HG03064 (cell line): Measurements from ENCODE around the gene MRPL34.
A peak's percentile ranks its signal among the peaks of the same experiment; 100 is the strongest.
"Not testable (repeated sequence)": the region's sequence is repeated elsewhere in the genome, so short reads cannot be mapped to it uniquely, and the experiment has no call there.

ENCODE experiments used
- ATAC-seq: cut with Tn5 transposase; IDR thresholded peaks from one replicate; pipeline ENCODE4 v1.9.1; 2021; ENCODE audit warnings: low read depth; ENCODE audit not compliant: unreplicated experiment

The MRPL34 gene

DNA sequence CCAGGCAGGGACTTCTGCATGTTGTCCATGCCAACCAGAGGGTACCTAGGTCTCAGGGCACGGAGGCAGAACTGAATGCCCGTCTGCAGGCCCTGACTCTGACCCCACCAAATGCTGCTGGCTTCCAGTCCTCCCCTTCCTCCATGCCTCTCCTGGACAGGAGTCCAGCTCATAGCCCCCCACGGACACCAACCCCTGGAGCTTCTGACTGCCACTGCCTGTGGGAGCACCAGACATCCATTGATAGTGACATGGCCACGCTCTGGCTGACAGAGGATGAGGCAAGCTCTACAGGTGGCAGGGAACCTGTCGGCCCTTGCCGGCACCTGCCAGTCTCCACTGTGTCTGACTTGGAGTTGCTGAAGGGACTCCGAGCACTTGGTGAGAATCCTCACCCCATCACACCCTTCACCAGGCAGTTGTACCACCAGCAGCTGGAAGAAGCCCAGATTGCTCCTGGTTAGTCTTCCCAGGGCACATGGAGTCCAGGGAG, 22.1 kb upstream of the MRPL34 start:
- ATAC-seq: no peak

DNA sequence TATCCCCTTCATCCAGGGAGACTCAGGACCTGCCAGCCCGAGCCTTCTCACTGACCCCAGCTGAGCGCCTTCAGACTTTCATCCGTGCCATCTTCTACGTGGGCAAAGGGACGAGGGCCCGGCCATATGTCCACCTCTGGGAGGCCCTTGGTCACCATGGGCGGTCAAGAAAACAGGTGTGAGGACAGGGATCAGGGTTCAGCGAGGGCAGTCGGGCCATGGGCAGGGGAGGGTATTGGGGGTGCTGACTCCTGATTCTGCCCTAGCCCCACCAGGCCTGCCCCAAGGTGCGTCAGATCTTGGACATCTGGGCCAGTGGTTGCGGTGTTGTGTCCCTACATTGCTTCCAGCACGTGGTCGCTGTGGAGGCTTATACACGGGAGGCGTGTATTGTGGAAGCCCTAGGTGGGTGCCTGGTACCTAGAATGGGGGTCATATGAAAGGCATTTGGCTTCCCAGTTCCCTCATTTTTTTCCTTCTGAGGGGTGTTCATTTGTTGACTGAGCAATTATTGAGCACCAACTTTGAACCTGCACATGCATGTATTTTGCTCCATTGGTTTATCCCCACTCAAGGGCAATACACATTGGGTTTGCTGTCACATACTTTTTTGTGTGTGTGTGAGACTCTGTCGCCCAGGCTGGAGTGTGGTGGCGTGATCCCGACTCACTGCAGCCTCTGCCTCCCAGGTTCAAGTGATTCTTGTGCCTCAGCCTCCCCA, 20.1 kb upstream of the MRPL34 start:
- ATAC-seq: no peak

DNA sequence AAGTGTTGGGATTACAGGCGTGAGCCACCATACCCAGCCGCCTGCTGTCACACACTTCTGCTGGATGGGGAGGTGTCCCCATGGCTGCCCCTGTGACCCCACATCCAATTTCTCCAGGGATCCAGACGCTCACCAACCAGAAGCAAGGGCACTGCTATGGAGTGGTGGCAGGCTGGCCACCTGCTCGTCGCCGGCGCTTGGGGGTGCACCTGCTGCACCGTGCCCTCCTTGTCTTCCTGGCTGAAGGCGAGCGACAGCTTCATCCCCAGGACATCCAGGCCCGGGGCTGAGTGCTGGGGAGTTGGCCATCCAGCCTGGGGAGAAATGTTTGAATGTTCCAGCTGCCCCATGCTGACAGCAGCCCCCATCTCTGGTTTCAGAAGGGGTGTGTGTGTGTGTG, 19.4 kb upstream of the MRPL34 start:
- ATAC-seq: no peak

DNA sequence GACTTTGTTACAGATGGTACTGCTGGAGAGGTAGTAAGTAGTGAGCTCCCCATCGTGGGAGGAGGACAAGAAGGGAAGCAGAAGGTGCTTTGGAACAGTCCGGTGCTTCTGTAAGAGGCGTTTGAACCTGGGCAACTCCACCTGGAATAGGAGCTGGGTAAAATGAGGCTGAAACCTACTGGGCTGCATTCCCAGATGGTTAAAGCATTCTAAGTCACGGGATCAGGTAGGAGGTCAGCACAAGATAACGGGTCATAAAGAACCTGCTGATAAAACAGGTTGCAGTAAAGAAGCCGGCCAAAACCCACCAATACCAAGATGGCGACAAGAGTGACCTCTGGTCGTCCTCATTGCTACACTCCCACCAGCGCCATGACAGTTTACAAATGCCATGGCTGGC, 18.9 kb upstream of the MRPL34 start:
- ATAC-seq: no peak

DNA sequence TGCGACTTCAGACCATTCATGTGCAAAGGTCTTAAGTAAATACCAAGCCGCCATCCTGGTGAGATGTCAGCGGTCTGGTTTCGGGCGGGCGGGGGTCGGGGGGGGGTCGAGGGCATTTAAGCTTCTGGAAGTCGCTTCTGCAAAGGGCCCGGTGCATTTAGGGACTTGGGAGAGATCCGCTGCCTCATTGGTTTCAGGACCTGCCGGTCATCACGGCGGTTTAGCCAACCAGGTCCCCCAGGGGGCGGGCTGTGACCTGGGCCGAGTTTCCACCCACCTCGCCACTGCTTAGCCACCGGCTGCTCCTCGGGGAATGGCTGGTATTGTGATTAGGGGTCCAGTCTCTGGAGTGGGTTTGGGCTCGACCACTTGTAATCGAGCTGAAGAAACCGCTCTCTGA, 16.2 kb upstream of the MRPL34 start:
- ATAC-seq: no peak

DNA sequence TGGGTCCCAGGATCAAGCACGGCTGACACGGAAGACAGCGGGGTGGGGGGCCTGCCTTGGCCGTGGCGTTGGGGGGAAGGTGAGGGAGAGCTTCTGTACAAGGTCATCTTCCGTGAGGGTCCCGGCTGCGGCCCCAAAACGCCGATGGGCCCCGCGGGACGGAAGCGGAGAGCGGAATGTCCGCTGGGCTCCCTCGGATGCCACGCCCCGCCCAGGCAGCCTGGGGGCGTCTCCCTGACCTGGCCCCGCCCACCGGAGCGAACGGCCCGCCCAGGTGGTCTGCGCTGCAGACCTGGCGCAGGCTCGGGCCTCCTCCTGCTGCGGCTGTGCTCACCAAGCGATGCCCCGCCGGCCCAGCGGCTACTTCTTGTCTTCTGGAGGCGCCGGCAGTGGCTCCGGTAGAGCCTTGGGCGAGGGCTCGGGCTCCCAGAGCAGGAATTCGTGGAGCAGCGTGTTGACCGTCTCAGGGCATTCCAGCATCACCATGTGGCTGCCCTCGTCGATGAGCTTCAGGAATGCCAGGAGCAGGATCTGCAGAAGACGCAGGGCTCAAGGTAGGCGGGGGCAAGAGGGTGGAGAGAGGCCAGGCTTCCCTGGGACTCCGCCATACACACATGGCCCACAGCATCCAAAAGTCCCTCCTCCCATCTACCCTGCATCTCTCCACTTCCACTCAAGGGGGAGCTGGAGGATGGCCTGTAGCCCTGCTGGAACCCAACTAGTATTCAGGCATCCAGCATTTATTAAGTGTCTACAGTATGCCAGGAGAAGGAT, 13.2 kb upstream of the MRPL34 start:
- peak; percentile 77 for ATAC-seq

DNA sequence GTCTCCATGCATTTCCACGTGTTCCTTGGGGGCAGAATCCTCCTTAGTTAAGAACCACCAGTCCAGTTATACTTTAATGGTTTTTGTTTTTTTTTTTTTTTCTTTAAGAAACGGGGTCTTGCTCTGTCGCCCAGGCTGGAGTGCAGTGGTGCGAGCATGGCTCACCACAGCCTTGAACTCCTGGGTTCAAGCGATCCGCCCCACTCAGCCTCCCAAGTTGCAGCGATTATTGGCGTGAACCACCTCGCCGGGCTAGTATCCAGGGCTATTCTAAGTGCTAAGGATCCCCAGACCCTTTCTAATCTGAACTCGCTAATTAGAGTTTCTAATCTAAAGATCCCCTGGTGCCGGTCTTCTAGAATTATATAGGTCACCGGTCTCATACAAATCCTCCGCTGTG, 12.1 kb upstream of the MRPL34 start:
- no peak for ATAC-seq

DNA sequence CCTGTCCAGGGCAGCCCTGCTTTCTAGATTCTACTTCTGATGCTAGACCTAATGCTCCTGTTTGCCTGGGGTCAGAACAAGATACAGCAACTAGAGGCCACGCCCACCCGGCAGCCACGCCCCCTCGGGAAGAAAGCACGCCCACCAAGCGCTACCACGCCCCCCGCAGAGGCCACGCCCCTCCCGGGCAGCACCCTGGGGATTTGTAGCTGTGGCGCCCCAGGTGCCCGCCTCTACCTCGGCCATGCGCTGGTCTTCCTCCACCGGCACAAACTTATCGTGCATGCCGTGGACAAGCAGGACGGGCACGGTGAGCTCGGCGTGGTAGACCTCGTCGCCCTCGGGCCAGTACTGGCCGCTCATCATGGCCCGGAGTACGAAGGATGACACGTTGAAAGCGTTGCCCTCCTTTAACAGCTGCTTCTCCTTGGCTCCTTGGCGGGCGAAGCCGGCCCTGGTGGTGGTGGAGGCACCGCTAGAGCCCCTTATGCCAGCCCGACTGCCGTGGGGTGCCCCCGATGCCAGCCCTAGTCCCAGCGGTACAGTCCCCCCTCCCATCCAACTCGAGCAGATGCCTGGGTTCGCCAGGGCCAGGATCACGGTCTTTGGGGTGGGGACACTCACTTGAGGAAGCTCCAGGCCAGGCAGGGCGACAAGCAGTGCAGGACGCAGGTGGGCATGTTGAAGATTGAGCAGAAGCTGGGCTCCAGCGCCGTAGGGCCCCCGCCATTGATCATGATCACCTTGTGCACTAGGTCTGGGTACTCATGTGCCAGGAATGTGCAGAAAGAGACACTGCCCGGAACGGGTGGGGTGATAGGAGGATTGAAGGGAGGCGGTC, 11.4 kb upstream of the MRPL34 start:
- ATAC-seq: no peak

DNA sequence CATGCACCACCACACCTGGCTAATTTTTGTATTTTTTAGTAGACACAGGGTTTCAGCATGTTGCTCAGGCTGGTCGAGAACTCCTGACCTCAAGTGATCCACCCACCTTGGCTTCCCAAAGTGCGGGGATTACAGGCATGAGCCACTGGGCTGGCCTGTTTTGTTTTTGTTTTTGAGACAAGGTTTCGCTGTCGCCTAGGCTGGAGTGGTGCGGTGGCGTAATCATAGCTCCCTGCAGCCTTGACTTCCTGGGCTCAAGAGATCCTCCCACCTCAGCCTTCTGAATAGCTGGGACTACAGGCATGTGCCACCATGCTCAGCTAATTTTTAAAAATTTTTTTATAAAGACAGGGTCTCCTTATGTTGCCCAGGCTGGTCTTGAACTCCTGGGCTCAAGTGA, 10.1 kb upstream of the MRPL34 start:
- ATAC-seq: not testable (repeated sequence)

DNA sequence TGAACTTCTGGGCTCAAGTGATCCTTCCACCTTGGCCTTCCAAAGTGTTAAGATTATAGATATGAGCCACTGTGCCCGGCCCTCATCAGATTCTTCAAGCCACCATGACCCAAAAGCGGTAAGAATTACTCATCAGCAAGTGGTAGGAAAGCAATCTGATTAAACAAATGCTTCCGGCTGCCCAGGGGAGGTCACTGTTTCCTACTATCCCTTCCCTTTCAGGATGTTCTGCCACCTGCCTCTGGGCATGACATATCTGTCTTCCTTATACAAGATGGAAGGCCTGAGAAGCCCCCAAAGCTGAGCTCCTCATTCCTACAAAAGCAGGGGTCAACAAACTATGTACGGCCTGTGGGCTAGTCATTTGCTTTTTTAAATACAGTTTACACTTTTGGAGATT, 9.4 kb upstream of the MRPL34 start:
- no peak for ATAC-seq

DNA sequence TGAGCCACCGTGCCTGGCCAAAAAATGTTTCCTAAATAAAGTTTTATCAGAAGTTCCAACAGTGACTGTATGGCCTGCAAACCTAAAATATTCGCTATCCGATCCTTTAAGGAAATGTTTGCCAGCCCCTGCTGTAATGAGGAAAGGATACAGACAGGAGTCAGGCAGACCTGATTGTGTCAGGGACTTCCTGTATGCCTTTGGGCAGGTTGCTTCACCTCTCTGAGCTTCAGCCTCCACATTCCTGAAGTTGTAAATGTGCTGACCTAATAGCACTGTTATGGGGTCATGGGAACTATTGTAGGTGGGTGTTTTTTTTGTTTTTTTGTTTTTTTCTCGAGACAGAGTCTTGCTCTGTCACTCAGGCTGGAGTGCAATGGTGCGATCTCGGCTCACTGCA, 8.7 kb upstream of the MRPL34 start:
- no peak for ATAC-seq

DNA sequence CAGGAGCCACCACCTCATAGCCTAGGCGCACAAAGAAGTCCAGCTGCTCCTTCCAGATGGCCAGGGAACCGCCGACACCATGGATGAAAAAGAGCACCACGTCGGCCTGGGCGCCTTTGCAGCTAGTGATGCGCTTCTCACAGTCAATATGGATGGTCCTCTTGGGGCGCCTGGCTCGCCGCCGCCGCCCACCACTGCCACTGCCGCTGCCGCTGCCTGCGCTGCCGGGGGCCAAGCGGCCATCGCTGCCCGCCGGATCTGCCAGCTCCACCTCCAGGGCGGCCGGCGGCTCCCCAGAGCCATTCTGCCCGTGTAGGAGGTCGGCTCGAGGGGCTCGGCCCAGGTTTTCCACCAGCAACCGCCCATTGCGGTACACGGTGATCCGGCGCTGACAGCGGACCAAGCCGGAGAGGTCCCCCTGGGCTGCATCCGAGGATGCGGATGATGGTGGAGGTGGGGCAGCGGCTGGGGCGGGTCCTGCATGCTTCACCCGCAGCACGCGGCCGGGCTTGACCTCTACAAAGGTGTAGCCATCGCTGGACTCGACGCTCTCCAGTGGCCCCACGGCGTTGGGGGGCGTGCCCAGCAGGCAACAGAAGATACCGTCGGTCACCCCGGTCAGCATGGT, 4.6 kb upstream of the MRPL34 start:
- ATAC-seq: no peak

DNA sequence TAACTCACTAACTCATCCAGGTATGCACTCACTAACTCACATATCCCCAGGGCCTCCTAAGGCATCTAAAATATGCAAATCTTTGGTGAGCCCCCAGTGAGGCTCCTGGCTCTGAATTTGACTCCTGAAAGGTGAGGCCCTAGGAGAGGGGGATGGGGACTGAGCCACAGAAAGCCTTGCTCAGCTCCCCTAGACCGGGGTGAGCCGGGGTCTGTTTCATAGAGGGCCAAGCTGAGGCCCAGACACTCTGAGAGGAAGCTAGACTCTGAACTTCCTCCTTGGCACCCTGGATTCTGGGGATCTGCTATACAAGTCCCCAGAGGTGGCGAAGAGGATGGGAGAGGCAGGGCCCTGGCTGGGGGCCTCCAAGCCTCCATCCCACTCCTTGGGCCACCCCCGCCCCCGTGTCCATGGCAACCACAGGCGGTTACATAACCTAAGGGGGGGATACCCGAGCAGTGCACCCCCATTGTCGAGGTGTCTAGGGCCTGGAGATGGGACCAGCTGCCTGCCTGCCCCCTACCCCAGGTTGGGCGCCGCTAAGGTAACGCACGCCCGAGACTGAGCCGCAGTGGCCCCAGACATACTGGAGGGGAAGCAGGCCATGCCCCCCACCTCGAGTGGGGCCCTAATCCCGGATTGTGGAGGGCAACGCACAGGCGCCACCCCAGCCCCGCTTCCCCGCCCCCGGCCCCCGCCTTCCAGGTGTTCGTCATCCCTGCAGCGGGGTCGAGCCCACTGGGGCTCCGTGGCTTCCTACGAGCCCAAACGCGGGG, 3.1 kb upstream of the MRPL34 start:
- ATAC-seq: no peak

DNA sequence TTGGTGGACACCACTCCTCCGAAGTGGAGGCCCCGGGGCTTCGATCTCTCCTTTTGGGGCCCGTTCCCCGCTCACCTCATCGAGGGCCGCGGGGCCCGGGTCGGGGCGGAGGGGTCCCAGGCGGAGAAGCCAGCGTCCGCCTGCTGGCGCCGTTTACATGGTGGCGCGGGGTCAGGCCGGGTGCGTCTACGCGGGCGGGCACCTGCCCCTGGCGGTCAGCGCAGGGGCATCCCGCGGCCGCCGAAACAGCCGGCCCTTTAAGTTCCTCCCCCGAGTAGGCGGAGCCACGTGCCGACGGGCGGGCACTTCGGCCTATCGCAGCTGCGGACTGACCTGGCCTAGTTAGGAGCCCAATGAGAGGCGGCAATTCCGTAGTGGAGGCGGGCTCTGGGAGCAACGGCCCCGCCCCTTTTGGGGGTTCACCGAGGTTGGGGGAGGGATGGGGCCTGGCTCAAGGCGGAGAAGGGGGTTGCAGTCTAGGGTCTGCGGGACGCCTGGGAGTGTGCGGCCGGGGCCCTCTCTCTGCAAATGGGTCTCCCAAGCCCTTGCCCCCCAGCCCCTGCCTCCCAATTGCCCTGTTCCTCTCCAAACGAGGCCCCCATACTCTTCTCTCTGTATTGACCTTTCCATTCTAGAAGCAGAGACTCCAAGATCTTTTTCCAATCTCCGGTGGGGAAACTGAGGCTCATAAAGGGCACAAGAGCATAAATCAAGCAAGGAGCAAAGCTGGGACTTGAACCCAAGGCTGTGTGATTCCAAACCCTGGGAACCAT, 2.3 kb upstream of the MRPL34 start, which contains the start of gene ABHD8:
Gene ABHD8 (minus strand): TSS at position 259 of the 773 bp plus-strand sequence. CDS start 1,809 bp downstream, outside the sequence.
- no peak for ATAC-seq

DNA sequence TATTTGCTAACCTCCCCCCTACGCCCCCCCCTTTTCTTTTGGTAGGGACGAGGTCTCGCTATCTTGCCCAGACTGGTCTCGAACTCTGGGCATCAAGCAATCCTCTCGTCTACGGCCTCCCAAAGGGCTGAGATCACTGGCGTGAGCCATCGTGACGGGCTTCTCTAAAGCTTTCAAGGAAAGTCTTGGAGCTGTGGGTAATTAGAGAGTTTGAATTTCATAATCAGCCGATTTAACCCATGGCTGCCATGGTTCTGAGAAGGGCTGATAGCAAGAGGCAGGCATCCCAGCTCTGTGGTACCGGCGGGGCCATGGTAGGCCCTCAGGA, 1.8 kb upstream of the MRPL34 start:
- no peak for ATAC-seq

DNA sequence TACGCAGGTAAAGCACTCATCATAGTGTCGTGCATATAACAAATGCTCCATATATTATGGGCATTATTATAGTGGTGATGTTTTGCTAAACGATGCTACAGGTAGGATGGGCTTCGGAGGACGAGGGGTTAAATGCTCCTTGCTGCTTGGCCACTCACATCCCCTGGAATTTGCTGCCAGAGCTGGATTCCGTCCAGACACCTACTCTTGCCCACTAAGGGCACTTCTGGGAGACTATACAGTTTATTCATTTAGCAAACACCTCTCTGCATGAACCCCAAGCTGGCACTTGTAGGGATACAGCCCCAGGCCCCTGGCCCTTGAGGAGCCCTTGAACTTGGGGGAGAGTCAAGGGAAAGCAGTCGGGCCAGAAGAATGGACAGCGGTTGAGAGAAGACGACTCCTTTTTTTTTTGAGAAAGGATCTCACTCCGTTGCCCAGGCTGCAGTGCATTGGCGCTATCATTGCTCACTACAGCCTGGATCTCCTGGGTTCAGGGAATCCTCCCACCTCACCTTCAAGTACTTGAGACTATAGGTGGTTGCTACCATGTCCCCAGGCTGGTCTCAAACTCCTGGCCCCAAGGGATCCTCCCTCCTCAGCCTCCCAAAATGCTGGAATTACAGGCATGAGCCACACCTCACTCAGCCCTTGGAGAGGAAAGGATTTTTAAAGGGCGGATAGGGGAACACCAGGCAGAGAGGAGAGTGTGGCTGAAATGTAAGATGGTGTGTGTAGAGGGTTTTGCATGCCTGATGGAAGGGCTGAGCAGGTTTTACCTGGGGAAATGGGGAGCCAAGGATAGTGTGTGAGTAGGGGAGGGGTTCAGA, 1.1 kb upstream of the MRPL34 start:
- no peak for ATAC-seq

DNA sequence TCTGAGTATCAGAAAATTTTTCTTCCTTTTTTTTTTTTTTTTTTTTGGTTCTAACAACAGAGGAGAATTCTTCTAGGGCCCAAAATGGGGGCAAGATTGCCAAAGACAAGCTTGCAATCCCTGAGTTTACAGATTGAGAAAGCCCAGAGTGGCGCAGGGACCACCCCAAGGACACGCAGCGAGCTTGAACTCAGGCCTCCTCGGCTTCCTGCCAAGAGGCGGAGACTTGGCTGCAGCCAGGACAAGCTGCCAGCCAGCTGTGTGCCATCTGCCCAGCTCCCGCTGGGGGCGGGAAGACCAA, 506 bp upstream of the MRPL34 start:
- ATAC-seq: no peak

DNA sequence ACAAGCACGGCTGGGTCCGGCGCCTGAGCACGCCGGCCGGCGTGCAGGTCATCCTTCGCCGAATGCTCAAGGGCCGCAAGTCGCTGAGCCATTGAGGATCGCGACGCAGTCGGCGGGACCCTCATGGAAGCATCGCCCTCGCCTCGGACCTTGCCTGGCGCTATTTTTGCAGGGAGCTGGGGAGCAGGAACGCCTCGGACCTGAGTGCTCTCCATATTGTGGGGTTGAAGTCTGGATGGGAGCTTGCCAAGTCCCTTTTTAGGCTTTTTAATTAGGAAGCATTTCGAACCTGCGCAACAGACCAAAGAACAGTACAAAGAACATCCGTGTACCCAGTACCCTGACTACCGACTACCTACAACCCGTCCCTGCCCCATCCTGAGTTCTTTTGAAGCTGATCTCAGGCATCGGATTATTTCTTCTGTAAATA, 628 bp downstream of the MRPL34 start:
- no peak for ATAC-seq
